ENCODE results near the gene C1orf232.

GRCh38 chr1:26154750-26155149 is 14.0 kb downstream of the C1orf232 start:
- TF ChIP-seq ZNF841 (CRISPR knock-in tag; IDR thresholded peaks at IDR 0.05; ENCODE audit: borderline replicate concordance) (no peak), DBP (CRISPR knock-in tag; IDR thresholded peaks at IDR 0.05; ENCODE audit: not compliant biosample characterization) (no peak), FOXC1 (CRISPR knock-in tag; IDR thresholded peaks at IDR 0.05; ENCODE audit: borderline replicate concordance) (no peak), E2F5 (CRISPR knock-in tag; conservative IDR thresholded peaks at IDR 0.05) (no peak)

Data from HepG2 (cell line).